Astrocyte (in vitro differentiated cells and primary cell): ENCODE data around the gene STRN3.

Experiments
- EZH2 ChIP-seq: IDR thresholded peaks from 2 replicates; pipeline ENCODE4 v1.6.1; 2012; ENCODE audit warnings: mild to moderate bottlenecking, low read length, inconsistent platforms; ENCODE audit not compliant: insufficient read depth
- TF ChIP-seq, protein P1 (sequence below): IDR thresholded peaks from 2 replicates; pipeline ENCODE4 v1.5.1; 2011; ENCODE audit warnings: low read depth, mild to moderate bottlenecking, inconsistent platforms, low read length, moderate library complexity; ENCODE audit not compliant: insufficient read depth

DNA sequence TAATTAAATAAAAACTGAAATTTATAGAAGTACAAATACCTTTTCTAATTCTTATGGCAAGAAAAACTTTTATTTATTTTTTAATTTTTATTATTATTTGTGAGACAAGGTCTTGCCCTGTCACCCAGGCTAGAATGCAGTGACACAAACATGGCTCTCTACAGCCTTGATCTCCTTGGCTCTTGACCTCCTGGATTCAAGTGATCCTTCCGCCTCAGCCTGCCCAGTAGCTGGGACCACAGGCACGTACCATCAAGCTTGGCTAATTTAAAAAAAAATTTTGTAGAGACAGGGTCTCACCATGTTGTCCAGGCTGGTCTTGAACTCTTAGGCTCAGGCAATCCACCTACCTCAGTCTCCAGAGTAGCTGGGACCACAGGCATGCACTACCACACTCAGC is 104.4 kb downstream of the STRN3 start:
- TF ChIP-seq, protein P1, sequence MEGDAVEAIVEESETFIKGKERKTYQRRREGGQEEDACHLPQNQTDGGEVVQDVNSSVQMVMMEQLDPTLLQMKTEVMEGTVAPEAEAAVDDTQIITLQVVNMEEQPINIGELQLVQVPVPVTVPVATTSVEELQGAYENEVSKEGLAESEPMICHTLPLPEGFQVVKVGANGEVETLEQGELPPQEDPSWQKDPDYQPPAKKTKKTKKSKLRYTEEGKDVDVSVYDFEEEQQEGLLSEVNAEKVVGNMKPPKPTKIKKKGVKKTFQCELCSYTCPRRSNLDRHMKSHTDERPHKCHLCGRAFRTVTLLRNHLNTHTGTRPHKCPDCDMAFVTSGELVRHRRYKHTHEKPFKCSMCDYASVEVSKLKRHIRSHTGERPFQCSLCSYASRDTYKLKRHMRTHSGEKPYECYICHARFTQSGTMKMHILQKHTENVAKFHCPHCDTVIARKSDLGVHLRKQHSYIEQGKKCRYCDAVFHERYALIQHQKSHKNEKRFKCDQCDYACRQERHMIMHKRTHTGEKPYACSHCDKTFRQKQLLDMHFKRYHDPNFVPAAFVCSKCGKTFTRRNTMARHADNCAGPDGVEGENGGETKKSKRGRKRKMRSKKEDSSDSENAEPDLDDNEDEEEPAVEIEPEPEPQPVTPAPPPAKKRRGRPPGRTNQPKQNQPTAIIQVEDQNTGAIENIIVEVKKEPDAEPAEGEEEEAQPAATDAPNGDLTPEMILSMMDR, result no peak
- no peak for TF ChIP-seq EZH2
